Colonic mucosa (tissue), 4 donors: ENCODE results near the gene DSCAML1. TPM values are rescaled to one million over a fixed set of nuclear protein-coding genes. Genes with fewer than 3 reads are reported as not detected.
A peak's percentile ranks its signal among the peaks of the same experiment; 100 is the strongest.

Experiments
- DNase-seq: peaks from one replicate; pipeline ENCODE4 v3.0.0-alpha.2; 2020
- H3K27ac ChIP-seq: fragments of 200-600 bp; one replicate; pipeline ENCODE4 v1.8.0; 2021
- H3K27me3 ChIP-seq: fragments of 200-600 bp; one replicate; pipeline ENCODE4 v1.8.0; 2021
- H3K36me3 ChIP-seq: fragments of 200-600 bp; one replicate; pipeline ENCODE4 v1.8.0; 2021
- H3K4me1 ChIP-seq: fragments of 200-600 bp; one replicate; pipeline ENCODE4 v1.8.0; 2021; ENCODE audit warnings: mild to moderate bottlenecking
- H3K4me3 ChIP-seq: fragments of 200-600 bp; one replicate; pipeline ENCODE4 v1.8.0; 2021
- H3K9ac ChIP-seq, 2 donors: one replicate each; pipeline ENCODE4 v1.7.0; 2013; ENCODE audit warnings: control low read depth in 2 of 2, low read depth in 2 of 2, low read length in 2 of 2
- H3K9me3 ChIP-seq: fragments of 200-600 bp; one replicate; pipeline ENCODE4 v1.8.0; 2021
- intact Hi-C: fragments of 100-400 bp; cut with DNase I; formaldehyde crosslinking; loops from one replicate; pipeline ENCODE4 v1.14.1; 2022
- total RNA-seq, 2 donors: library from RNA; stranded (reverse); fragmentation: NEBNext Ultra II Directional in 1 of 2; extraction: Animal tissue kit (Norgen Biotek cat#: 25700) in 1 of 2; gene quantifications; one replicate each; pipeline ENCODE4 v1.2.1, GENCODE V29; 2021
- TF ChIP-seq, protein P1 (sequence below): fragments of 200-600 bp; IDR thresholded peaks from one replicate; pipeline ENCODE4 v1.8.0; 2022; ENCODE audit warnings: antibody characterized with exemption, mild to moderate bottlenecking
- donor health status: healthy.
- donor health status: DM: no; HTN: no; CAD: no.
- donor health status: DM: no; HTN: no; CAD: no.

Gene DSCAML1
- total RNA-seq, 2 donors from 2014 or later = 1.2 to 4.3 TPM

DNA sequence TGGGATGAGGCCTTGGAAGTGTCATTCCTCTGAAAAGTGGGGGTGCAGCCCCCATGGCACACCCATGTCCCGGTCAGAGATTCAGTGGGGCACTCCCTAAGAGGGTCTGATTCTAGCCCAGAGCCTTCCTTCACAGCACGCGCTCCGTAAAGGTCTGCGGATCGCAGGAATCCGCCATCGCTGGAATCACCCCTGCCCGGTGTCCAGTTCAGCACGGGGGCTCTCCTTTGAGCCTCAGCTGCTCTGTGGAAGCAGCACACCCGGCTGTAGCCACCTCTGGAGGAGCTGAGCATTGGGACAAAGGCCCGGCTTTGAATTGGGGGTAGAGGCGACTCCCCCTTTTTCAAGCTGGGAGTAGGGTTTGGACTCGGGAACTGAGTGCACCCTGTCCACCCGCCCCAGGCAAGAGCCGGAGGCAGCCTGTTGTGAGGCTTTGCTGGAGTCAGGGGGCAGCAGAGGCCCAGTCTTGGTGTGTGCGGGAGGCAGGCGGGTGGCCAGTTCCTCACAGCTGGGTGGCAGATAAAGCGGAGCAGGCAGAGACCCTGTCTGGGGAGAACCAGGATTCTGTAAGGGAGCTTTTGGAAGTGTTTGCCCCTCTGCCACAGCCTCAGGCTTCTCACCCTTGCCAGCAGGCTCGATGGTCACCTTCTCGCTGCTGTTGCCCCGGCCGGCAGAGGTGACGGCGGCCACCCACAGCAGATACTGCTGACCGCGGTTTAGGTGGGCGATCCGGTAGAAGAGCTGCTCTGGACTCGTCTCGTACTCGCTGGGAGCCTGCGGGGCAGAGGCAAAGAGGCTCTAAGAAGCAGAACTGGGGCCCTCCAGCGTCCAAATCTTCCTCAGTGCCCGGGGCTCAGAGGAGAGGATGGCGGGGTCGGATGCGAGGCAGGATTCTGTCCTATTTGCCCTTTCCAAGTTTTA lies 353.5 kb downstream of the DSCAML1 start:
- peak; percentile 27 for DNase-seq
- Histone ChIP-seq H3K36me3 (no peaks in the 10 kb centered on the region), H3K9ac (no peak overlapping the region), H3K27me3 (no peaks in the 10 kb centered on the region), H3K27ac (no peak overlapping the region), H3K4me3 (no peak overlapping the region), H3K9me3 (no peaks in the 10 kb centered on the region), H3K4me1 (no peaks in the 10 kb centered on the region)
- intact Hi-C loops = loop anchor here (10.0 kb wide), 1 partner anchor 611 kb away; no protein-coding TSS in a partner anchor
- TF ChIP-seq, protein P1, sequence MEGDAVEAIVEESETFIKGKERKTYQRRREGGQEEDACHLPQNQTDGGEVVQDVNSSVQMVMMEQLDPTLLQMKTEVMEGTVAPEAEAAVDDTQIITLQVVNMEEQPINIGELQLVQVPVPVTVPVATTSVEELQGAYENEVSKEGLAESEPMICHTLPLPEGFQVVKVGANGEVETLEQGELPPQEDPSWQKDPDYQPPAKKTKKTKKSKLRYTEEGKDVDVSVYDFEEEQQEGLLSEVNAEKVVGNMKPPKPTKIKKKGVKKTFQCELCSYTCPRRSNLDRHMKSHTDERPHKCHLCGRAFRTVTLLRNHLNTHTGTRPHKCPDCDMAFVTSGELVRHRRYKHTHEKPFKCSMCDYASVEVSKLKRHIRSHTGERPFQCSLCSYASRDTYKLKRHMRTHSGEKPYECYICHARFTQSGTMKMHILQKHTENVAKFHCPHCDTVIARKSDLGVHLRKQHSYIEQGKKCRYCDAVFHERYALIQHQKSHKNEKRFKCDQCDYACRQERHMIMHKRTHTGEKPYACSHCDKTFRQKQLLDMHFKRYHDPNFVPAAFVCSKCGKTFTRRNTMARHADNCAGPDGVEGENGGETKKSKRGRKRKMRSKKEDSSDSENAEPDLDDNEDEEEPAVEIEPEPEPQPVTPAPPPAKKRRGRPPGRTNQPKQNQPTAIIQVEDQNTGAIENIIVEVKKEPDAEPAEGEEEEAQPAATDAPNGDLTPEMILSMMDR = no peak

DNA sequence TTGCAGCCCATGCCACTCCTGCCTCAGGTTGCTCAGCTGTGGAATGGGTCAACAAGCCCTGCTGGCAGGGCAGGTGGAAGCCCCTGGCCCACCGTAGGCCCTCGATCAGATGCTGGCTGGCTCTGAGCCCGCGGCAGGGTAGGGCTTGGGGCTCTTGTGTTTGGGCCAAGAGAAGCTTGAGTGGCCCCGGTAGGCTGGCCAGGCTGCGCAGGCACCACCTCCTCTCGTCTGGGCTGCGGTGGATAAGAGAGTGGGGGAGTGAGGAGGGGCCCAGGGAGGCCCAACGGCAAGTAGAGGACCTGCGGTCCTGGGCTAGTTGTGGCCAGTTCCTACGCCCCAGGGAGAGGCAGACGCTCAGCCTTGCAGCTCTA lies 354.2 kb downstream of the DSCAML1 start:
- no peak overlapping the region for H3K9ac ChIP-seq
- intact Hi-C loops = loop anchor here (10.0 kb wide), 1 partner anchor 612 kb away; no protein-coding TSS in a partner anchor
- no peaks in the 10 kb centered on the region for H3K4me1 ChIP-seq
- H3K4me3 ChIP-seq = no peak overlapping the region
- TF ChIP-seq, protein P1 = no peak
- no peak overlapping the region for H3K27ac ChIP-seq
- no peaks in the 10 kb centered on the region for H3K9me3 ChIP-seq
- no peak for DNase-seq
- H3K36me3 ChIP-seq = no peaks in the 10 kb centered on the region
- H3K27me3 ChIP-seq = no peaks in the 10 kb centered on the region

GRCh38 chr11:117442049-117442868 lies 354.8 kb downstream of the DSCAML1 start:
- DNase-seq = no peak
- Histone ChIP-seq H3K9ac (no peak overlapping the region), H3K36me3 (no peaks in the 10 kb centered on the region), H3K27ac (no peak overlapping the region), H3K27me3 (no peaks in the 10 kb centered on the region), H3K9me3 (no peaks in the 10 kb centered on the region), H3K4me3 (no peak overlapping the region), H3K4me1 (no peaks in the 10 kb centered on the region)
- intact Hi-C loops = loop anchor here (10.0 kb wide), 1 partner anchor 613 kb away; no protein-coding TSS in a partner anchor
- TF ChIP-seq, protein P1 = no peak

- TF ChIP-seq, protein P1 = no peak
- no peaks in the 10 kb centered on the region for H3K36me3 ChIP-seq
- no peaks in the 10 kb centered on the region for H3K27me3 ChIP-seq
- intact Hi-C loops = loop anchor here (10.0 kb wide), 1 partner anchor 613 kb away; no protein-coding TSS in a partner anchor
- H3K9ac ChIP-seq = no peak overlapping the region
- H3K9me3 ChIP-seq = no peaks in the 10 kb centered on the region
- no peak overlapping the region for H3K27ac ChIP-seq
- no peak for DNase-seq
- no peak overlapping the region for H3K4me3 ChIP-seq
- H3K4me1 ChIP-seq = no peaks in the 10 kb centered on the region
Observed at GRCh38 chr11:117441146-117441975, 355.7 kb downstream of the DSCAML1 start.
